HS-5 (cell line): ENCODE results near the gene GPN1.
A peak's percentile ranks its signal among the peaks of the same experiment; 100 is the strongest.
"Not testable (repeated sequence)": the region's sequence is repeated elsewhere in the genome, so short reads cannot be mapped to it uniquely, and the experiment has no call there.

Source experiments
- DNase-seq: peaks from one replicate; pipeline ENCODE4 v3.0.0-alpha.2; 2012; ENCODE audit warnings: low read depth

The GPN1 gene

DNA sequence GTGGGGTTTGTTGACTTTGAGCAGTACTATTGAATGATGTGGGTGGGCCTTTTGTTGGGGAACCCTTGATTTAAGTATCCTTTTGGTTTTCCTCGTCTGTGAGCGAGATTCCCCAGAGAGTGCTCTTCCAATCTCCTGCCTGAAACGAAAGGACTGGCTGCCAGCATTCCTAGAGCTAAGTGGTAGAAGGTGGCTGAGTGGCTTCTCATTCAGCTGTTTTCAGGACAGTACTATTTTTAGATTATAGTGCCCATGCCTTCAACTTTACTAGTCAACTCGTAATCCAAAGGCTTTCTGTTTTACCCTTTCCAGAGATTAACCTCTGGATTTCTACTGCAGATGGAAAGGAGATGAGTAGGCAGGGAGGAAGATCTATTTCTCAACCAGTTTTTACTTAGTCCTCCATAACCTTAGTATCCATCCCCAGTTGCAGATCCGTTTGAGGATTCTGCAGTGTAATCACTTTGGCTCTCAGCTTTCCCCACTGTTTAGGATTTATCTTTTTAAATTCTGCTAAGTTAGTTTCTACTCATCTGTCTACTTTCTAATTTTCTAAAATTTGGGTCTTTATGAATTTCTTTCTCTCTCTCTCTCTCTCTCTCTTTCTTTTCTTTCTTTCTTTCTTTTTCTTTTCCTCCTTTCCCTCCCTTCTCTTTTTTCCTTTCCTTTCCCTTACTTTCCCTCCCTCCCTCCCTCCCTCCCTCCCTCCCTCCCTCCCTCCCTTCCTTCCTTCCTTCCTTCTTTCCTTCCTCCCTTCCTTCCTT lies 44.1 kb downstream of the GPN1 start:
- DNase-seq: no peak

DNA sequence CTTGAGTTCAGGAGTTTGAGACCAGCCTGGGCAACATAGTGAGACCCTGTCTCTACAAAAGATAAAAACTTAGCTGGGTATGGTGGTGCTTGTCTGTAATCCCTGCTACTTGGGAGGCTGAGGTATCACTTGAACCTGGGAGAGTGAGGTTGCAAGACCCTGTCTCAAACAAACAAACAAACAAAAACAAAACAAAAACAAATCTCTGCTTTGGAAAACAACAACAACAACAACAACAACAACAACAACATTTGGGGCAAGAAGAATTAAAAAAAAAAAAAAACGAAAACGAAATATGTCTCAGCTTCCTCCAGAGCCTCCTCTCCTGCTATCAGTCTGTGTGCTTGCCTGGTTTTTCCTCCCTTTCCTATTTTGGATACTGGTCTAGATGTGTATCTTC lies 51.7 kb downstream of the GPN1 start:
- DNase-seq: no peak

GRCh38 chr2:27681841-27682240 lies 53.0 kb downstream of the GPN1 start:
- DNase-seq: no peak

GRCh38 chr2:27682334-27682771 lies 53.5 kb downstream of the GPN1 start:
- DNase-seq: peak; percentile 76

DNA sequence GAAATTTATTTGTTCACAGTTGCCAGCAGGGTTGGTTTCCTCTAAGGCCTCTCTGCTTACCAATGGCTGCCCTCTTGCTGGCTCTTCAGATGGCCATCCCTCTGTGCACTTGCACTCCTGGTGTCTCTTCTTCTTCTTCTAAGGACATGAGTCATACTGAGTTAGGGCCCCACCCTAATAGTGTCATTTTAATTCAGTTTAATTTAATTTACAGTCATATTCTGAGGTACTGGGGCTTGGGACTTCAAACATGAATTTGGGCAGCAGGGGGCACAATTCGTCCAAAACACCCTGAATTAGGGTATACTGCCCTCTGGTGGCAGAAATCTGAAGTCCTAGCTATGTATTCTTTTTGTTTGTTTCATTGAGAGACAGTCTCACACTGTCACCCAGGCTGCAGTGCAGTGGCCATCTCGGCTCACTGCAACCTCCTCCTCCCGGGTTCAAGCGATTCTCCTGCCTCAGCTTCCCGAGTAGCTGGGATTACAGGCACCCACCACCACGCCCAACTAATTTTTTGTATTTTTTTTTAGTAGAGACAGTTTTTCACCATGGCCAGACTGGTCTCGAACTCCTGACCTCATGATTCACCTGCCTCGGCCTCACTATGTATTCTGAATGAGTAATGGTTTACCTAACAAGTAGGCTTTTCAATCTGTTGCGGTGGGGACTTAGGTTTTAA lies 54.7 kb downstream of the GPN1 start:
- peak; percentile 88 for DNase-seq

- not testable (repeated sequence) for DNase-seq
Measured at GRCh38 chr2:27685006-27685405, 56.2 kb downstream of the GPN1 start.

GRCh38 chr2:27685577-27685976 lies 56.7 kb downstream of the GPN1 start:
- no peak for DNase-seq

- DNase-seq: no peak
Measured at GRCh38 chr2:27687232-27687631, 58.4 kb downstream of the GPN1 start.

DNA sequence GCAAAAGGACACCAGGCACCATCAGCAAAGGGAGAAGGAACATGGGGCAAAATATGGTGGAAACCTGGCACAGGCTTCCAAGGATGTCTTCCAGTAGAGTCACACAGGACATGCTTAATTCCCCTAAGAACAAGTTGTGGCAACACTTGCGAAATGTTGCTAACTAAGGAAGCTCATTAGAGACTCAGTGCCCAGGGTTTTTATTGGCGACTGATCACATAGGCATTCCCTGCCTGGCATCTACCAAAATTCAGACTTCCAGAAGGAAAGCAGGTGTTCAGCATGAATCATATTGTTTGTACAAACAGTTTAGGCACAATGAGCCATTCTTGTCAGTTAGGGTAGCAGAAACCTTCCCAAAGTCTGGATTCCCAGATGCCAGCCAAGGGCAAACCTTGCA lies 60.6 kb downstream of the GPN1 start:
- no peak for DNase-seq

- DNase-seq: no peak
Measured at GRCh38 chr2:27690052-27690451, 61.2 kb downstream of the GPN1 start.

DNA sequence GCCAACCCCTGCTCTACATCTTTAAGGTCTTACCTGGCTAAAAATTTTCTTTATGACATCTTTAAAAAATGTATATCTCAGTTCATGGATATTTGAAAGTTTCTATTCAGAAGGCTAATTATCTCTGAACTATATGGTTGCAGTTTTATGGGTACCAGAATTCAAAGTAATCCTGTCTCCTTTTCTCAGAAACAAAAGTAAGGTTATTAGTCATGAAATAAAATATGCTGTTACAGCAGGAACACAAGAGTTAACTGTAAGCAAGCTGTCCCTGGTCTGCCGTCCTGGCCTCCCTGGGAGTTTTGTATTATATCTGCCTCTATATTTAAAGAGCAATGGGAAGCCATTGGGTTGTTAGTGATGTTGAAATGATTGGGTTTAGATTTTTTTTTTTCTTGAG lies 68.8 kb downstream of the GPN1 start:
- no peak for DNase-seq
